ENCODE measurements around the gene MYO5B.

GRCh38 chr18:50232419-50232818 is 37.5 kb upstream of the MYO5B start:
- TF ChIP-seq RAD21 (conservative IDR thresholded peaks at IDR 0.05 in 1 of 2, IDR thresholded peaks at IDR 0.05 in 1 of 2) (no peak), CTCF (IDR thresholded peaks at IDR 0.05) (no peak), MYC (IDR thresholded peaks at IDR 0.05; ENCODE audit: borderline replicate concordance, low read length) (no peak), CHD2 (IDR thresholded peaks at IDR 0.05; ENCODE audit: low read length, partially characterized antibody) (no peak), CEBPB (IDR thresholded peaks at IDR 0.05) (no peak), POLR2A (IDR thresholded peaks at IDR 0.05; ENCODE audit: low read length) (no peak), JUNB (IDR thresholded peaks at IDR 0.05) (no peak), TP53 (CRISPR knock-in tag; IDR thresholded peaks at IDR 0.05) (no peak), ESRRA (IDR thresholded peaks at IDR 0.05; ENCODE audit: borderline replicate concordance, low read length) (no peak), SMC3 (IDR thresholded peaks at IDR 0.05) (no peak)

Measured in A549 (cell line).